Esophagus (tissue), 2 donors: ENCODE measurements around the gene HOXA7. TPM values are rescaled to one million over a fixed set of nuclear protein-coding genes. Genes with fewer than 3 reads are reported as not detected.

Experiments used
- H3K27ac ChIP-seq, 2 donors: one replicate each; pipeline ENCODE4 v1.5.1; 2013; ENCODE audit warnings: low read depth in 2 of 2, mild to moderate bottlenecking in 2 of 2, inconsistent platforms in 1 of 2, low read length in 1 of 2, moderate library complexity in 1 of 2
- H3K27me3 ChIP-seq, 2 donors: one replicate each; pipeline ENCODE4 v1.6.1; 2013; ENCODE audit warnings: low read length in 2 of 2, control low read depth in 1 of 2, mild to moderate bottlenecking in 1 of 2; ENCODE audit not compliant: insufficient read depth in 2 of 2, control insufficient read depth in 1 of 2
- H3K36me3 ChIP-seq, 2 donors: one replicate each; pipeline ENCODE4 v1.6.1; 2013; ENCODE audit warnings: low read length in 1 of 2; ENCODE audit not compliant: control insufficient read depth in 2 of 2, insufficient read depth in 2 of 2
- H3K4me1 ChIP-seq, 2 donors: one replicate each; pipeline ENCODE4 v1.6.1; 2013; ENCODE audit warnings: low read length in 1 of 2; ENCODE audit not compliant: control insufficient read depth in 2 of 2, insufficient read depth in 2 of 2
- H3K4me3 ChIP-seq, 2 donors: one replicate each; pipeline ENCODE4 v1.5.1; 2013; ENCODE audit warnings: low read length in 2 of 2, mild to moderate bottlenecking in 2 of 2, low read depth in 1 of 2, moderate library complexity in 1 of 2
- H3K9me3 ChIP-seq, 2 donors: one replicate each; pipeline ENCODE4 v1.6.1; 2013; ENCODE audit warnings: mild to moderate bottlenecking in 2 of 2, low read depth in 1 of 2, low read length in 1 of 2, moderate library complexity in 1 of 2; ENCODE audit not compliant: control insufficient read depth in 2 of 2, insufficient read depth in 1 of 2
- WGBS, 2 donors: extraction: QIAGEN DNeasy Blood & Tissue Kit; methylation state at CpG; one replicate each; pipeline ENCODE4 v1.1.7; 2013; 5-methylcytosine and 5-hydroxymethylcytosine counted together
- polyA plus RNA-seq, 2 donors: library from polyadenylated mRNA; stranded (reverse); fragments of 200-250 nt; gene quantifications; one replicate each; pipeline ENCODE4 v1.2.3, GENCODE V29; 2013
- donor health status: healthy with polysubstance abuse.
- donor health status: Bipolar disorder and iron deficiency.

Gene HOXA7
- polyA plus RNA-seq, 2 donors = 1.5 to 1.8 TPM

GRCh38 chr7:27112955-27113949 lies 43.2 kb downstream of the HOXA7 start:
- peak overlapping the region; percentile 72 to 77 for H3K4me3 ChIP-seq
- no peaks in the 10 kb centered on the region for H3K36me3 ChIP-seq
- no peaks in the 10 kb centered on the region for H3K9me3 ChIP-seq
- peak overlapping the region; percentile 99 for H3K27ac ChIP-seq
- H3K4me1 ChIP-seq = peaks cover 0 to 8% of the 10 kb centered on the region in 2 donors
- 20 to 23% methylated on average over 39 to 57 of the region's 57 CpGs for WGBS, 2 donors
- no peaks in the 10 kb centered on the region for H3K27me3 ChIP-seq

- Histone ChIP-seq H3K9me3 (no peaks in the 10 kb centered on the region), H3K36me3 (no peaks in the 10 kb centered on the region), H3K4me3 (peak overlapping the region in 1 of 2 donors; percentile 77), H3K4me1 (peaks cover 0 to 8% of the 10 kb centered on the region in 2 donors), H3K27me3 (no peaks in the 10 kb centered on the region), H3K27ac (peak overlapping the region in 1 of 2 donors; percentile 26)
- 20 to 31% methylated on average over 4 of the region's 4 CpGs for WGBS, 2 donors
Measured at GRCh38 chr7:27112361-27112760, 44.1 kb downstream of the HOXA7 start.

GRCh38 chr7:27111751-27112277 lies 44.7 kb downstream of the HOXA7 start:
- peaks cover 0 to 8% of the 10 kb centered on the region in 2 donors for H3K4me1 ChIP-seq
- no peaks in the 10 kb centered on the region for H3K9me3 ChIP-seq
- H3K27me3 ChIP-seq = no peaks in the 10 kb centered on the region
- H3K27ac ChIP-seq = peak overlapping the region; percentile 96 to 97
- 12 to 34% methylated on average over 4 of the region's 4 CpGs for WGBS, 2 donors
- no peaks in the 10 kb centered on the region for H3K36me3 ChIP-seq
- H3K4me3 ChIP-seq = peak overlapping the region in 1 of 2 donors; percentile 24

- H3K27ac ChIP-seq = peak overlapping the region; percentile 96 to 97
- no peaks in the 10 kb centered on the region for H3K36me3 ChIP-seq
- 18 to 34% methylated on average over 6 of the region's 6 CpGs for WGBS, 2 donors
- H3K27me3 ChIP-seq = no peaks in the 10 kb centered on the region
- peak overlapping the region in 1 of 2 donors; percentile 44 for H3K4me3 ChIP-seq
- H3K4me1 ChIP-seq = peaks cover 0 to 8% of the 10 kb centered on the region in 2 donors
- H3K9me3 ChIP-seq = no peaks in the 10 kb centered on the region
Measured at GRCh38 chr7:27111042-27111750, 45.3 kb downstream of the HOXA7 start.

- no peaks in the 10 kb centered on the region for H3K27me3 ChIP-seq
- H3K27ac ChIP-seq = peak overlapping the region; percentile 96 to 97
- H3K36me3 ChIP-seq = no peaks in the 10 kb centered on the region
- no peaks in the 10 kb centered on the region for H3K9me3 ChIP-seq
- WGBS, 2 donors = 32% methylated on average over 53 to 66 of the region's 66 CpGs
- peak overlapping the region; percentile 35 to 44 for H3K4me3 ChIP-seq
- peaks cover 0 to 8% of the 10 kb centered on the region in 2 donors for H3K4me1 ChIP-seq
Measured at GRCh38 chr7:27110186-27111031, 46.1 kb downstream of the HOXA7 start.

- Histone ChIP-seq H3K27me3 (no peaks in the 10 kb centered on the region), H3K4me3 (peak overlapping the region in 1 of 2 donors; percentile 44), H3K36me3 (no peaks in the 10 kb centered on the region), H3K4me1 (peaks cover 0 to 10% of the 10 kb centered on the region in 2 donors), H3K9me3 (no peaks in the 10 kb centered on the region), H3K27ac (peak overlapping the region; percentile 96 to 97)
- WGBS, 2 donors = 61 to 73% methylated on average over 4 of the region's 4 CpGs
Measured at GRCh38 chr7:27109466-27110185, 46.8 kb downstream of the HOXA7 start.

GRCh38 chr7:27108390-27109127 lies 47.9 kb downstream of the HOXA7 start:
- no peaks in the 10 kb centered on the region for H3K27me3 ChIP-seq
- no peaks in the 10 kb centered on the region for H3K9me3 ChIP-seq
- WGBS, 2 donors = 22 to 38% methylated on average over 41 of the region's 41 CpGs
- peak overlapping the region; percentile 44 for H3K4me3 ChIP-seq
- peaks cover 0 to 10% of the 10 kb centered on the region in 2 donors for H3K4me1 ChIP-seq
- H3K36me3 ChIP-seq = no peaks in the 10 kb centered on the region
- H3K27ac ChIP-seq = peak overlapping the region; percentile 96 to 97
